Mucosa of descending colon (tissue), 3 donors: ENCODE data around the gene WDR17. TPM values are rescaled to one million over a fixed set of nuclear protein-coding genes. Genes with fewer than 3 reads are reported as not detected.
A peak's percentile ranks its signal among the peaks of the same experiment; 100 is the strongest.

Experiments
- ATAC-seq: fragments of 200-7000 bp; cut with Tn5 transposase; one replicate; pipeline ENCODE4 v1.9.1; 2020; ENCODE audit warnings: mild to moderate bottlenecking, moderate library complexity
- DNase-seq, 3 donors: peaks; one replicate each; pipeline ENCODE4 v3.0.0-alpha.2; 2020
- H3K36me3 ChIP-seq: fragments of 200-600 bp; one replicate; pipeline ENCODE4 v1.8.0; 2021; ENCODE audit warnings: low read depth, mild to moderate bottlenecking
- H3K4me1 ChIP-seq: fragments of 200-600 bp; one replicate; pipeline ENCODE4 v1.8.0; 2021; ENCODE audit warnings: low read depth, mild to moderate bottlenecking
- H3K4me3 ChIP-seq: fragments of 200-600 bp; one replicate; pipeline ENCODE4 v1.8.0; 2021; ENCODE audit warnings: mild to moderate bottlenecking
- H3K9me3 ChIP-seq: fragments of 200-600 bp; one replicate; pipeline ENCODE4 v1.8.0; 2021; ENCODE audit warnings: mild to moderate bottlenecking
- intact Hi-C, 2 donors: fragments of 100-400 bp; cut with DNase I in 1 of 2; cut with micrococcal nuclease in 1 of 2; formaldehyde crosslinking; loops; one replicate each; pipeline versions ENCODE4 v1.11.0 to v1.11.1; 2022; cut with DNase I, micrococcal nuclease
- total RNA-seq, 3 donors: library from RNA; stranded (reverse); fragmentation: NEBNext Ultra II Directional in 2 of 3; extraction: Animal tissue kit (Norgen Biotek cat#: 25700) in 2 of 3; gene quantifications; one replicate each; pipeline versions ENCODE4 v1.2.1 to v1.2.4, GENCODE V29; 2021 to 2023
- TF ChIP-seq, protein P1 (sequence below): fragments of 200-600 bp; IDR thresholded peaks from one replicate; pipeline ENCODE4 v1.8.0; 2022; ENCODE audit warnings: antibody characterized with exemption, mild to moderate bottlenecking
- donor health status: DM: no; HTN: no; CAD: no; lungs with moderate emphysema.
- donor health status: DM: no; HTN: no; CAD: no.
- donor health status: DM: no; HTN: yes; CAD: no.

WDR17 gene
- total RNA-seq, 3 donors from 2014 or later = 1.8 to 4.9 (median 2.4) TPM

DNA sequence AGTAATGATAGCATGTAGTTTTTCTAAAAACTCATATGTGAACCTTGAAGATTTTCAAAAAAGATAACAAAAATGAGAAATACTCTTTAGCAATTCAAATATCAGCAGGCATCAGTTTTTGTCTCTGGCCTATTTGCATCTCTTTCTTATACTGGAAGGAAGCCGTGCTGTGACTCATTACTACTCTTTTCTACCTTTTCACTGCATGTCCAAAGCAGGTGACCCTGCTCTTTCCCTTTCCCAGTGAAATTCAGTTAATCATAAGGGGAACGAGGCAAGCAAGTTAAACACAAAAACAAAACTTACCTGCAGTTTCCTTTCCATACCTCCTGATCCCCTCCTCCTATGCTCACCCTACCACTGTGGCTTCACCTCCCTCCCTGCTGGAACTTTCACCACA, 120.4 kb downstream of the WDR17 start:
- H3K4me3 ChIP-seq = no peak overlapping the region
- ATAC-seq = no peak
- H3K9me3 ChIP-seq = no peaks in the 10 kb centered on the region
- H3K36me3 ChIP-seq = no peaks in the 10 kb centered on the region
- intact Hi-C loops = no loop called here
- TF ChIP-seq, protein P1, sequence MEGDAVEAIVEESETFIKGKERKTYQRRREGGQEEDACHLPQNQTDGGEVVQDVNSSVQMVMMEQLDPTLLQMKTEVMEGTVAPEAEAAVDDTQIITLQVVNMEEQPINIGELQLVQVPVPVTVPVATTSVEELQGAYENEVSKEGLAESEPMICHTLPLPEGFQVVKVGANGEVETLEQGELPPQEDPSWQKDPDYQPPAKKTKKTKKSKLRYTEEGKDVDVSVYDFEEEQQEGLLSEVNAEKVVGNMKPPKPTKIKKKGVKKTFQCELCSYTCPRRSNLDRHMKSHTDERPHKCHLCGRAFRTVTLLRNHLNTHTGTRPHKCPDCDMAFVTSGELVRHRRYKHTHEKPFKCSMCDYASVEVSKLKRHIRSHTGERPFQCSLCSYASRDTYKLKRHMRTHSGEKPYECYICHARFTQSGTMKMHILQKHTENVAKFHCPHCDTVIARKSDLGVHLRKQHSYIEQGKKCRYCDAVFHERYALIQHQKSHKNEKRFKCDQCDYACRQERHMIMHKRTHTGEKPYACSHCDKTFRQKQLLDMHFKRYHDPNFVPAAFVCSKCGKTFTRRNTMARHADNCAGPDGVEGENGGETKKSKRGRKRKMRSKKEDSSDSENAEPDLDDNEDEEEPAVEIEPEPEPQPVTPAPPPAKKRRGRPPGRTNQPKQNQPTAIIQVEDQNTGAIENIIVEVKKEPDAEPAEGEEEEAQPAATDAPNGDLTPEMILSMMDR = no peak
- DNase-seq = no peak
- H3K4me1 ChIP-seq = no peaks in the 10 kb centered on the region

DNA sequence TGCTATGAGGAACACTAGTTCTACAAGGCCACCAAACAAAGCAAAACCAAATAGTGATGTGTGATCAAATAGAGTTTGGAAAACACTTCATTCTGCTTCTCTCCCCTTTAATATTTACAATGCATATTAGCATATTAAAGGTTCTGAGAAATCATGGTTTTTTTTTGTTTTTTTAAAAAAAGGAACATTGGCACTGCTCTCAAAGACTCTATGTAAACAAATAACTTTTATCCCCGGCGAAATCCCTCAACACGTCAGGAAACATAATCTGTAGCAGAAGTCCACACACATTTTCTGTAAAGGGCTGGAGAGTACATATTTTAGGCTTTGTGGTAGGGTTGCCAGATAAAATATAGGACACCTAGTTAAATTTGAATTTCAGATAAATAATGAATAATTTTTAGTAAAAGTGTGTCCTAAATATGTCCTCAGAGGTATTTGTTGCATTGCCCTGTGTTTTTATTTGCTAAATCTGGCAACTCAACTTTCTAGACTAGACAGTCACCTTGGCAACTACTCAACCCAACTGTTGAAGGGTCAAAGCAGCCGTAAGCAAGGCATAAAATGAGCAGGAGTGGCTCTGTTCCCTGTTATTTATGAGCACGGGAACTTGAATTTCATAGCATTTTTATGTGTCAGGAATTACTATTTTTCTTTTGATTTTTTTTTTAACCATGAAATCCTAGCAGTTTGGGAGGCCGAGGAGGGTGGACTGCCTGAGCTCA, 121.2 kb downstream of the WDR17 start:
- intact Hi-C loops = no loop called here
- ATAC-seq (no peak), DNase-seq (no peak)
- no peaks in the 10 kb centered on the region for H3K4me1 ChIP-seq
- TF ChIP-seq, protein P1 = no peak
- H3K9me3 ChIP-seq = no peaks in the 10 kb centered on the region
- H3K36me3 ChIP-seq = no peaks in the 10 kb centered on the region
- H3K4me3 ChIP-seq = no peak overlapping the region

DNA sequence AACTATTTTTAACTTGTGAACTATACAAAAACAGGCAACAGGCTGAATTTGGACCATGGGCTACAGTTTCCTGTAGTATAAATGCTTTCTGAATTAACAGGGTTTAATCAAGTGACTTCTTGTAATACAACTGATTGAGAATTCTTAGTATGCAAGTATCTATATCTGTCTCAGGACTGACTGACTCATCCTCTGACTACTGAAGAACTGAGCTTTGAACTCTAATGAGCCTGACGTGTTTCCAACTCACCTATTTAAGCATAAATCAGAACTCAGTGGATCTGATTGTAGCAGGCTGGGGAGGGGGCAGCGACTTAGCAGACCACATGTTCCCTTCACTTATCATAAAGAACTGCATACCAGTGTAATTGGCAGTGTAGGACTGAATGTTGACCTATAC, 122.0 kb downstream of the WDR17 start:
- intact Hi-C loops = no loop called here
- TF ChIP-seq, protein P1 = no peak
- ATAC-seq = no peak
- H3K4me1 ChIP-seq = no peaks in the 10 kb centered on the region
- no peaks in the 10 kb centered on the region for H3K36me3 ChIP-seq
- DNase-seq = no peak
- no peak overlapping the region for H3K4me3 ChIP-seq
- H3K9me3 ChIP-seq = no peaks in the 10 kb centered on the region

DNA sequence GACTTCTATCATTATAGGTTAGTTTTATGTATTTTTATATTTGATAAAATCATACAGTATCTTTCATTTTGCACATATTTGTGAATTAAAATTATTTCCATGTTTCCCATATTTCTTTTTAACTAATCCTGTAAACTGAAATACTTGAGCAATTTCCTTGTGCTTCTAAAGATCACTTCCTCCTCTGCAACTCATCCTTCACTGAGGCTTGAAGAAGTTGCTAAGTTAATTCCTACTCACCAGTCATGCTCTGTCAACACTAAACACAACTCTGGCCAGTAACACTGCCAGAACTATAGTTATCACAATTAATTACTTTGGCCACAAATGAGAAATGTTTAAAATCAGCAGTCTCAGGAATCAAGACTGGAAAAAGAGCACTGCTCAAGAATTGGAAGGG, 123.0 kb downstream of the WDR17 start:
- DNase-seq = no peak
- TF ChIP-seq, protein P1 = no peak
- Histone ChIP-seq H3K36me3 (no peaks in the 10 kb centered on the region), H3K4me3 (no peak overlapping the region), H3K9me3 (no peaks in the 10 kb centered on the region), H3K4me1 (no peaks in the 10 kb centered on the region)
- no peak for ATAC-seq
- intact Hi-C loops = no loop called here

DNA sequence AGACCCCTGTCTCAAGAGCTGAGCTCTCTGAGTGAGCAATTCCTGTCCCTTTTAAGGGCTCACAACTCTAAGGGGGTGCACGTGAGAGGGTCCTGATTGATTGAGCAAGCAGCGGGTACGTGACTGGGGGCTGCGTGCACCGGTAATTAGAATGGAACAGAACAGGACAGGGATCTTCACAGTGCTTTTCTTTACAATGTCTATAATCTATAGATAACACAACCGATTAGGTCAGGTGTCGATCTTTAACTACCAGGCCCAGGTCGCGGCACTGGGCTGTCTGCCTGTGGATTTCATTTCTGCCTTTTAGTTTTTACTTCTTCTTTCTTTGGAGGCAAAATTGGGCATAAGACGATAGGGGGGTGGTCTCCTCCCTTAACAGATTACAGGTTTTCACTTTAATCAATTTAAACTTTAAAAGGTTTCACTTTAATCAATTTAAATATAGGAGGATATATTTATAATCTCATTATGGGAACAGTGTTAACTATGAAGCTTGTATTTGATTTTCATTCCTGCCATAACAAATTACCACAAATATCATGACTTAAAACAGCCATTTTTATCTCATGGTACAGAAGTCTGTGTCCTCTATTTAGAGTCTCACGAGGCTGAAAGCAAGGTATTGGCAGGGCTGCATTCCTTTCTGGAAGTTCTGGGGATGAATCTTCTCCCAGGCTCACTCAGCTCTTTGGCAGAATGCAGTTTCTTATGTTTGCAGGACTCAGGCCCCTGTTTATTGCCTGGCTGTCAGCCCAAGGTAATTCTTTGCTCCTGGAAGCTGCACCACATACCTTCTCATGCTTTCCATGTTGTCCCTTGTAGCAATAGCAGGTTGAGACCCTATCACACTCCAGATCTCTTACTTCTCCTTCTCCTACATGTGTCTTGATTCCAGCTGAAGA, 124.5 kb downstream of the WDR17 start:
- DNase-seq (peak in 1 of 3 donors; percentile 25), ATAC-seq (no peak)
- Histone ChIP-seq H3K36me3 (no peaks in the 10 kb centered on the region), H3K4me3 (no peak overlapping the region), H3K4me1 (no peaks in the 10 kb centered on the region), H3K9me3 (no peaks in the 10 kb centered on the region)
- TF ChIP-seq, protein P1 = no peak
- intact Hi-C loops = no loop called here
